Measurements from ENCODE around the gene NME9.

Gene NME9

GRCh38 chr3:138361561-138361971 is 31.9 kb upstream of the NME9 start:
- no peak for DNase-seq (ENCODE audit: low read depth)

DNA sequence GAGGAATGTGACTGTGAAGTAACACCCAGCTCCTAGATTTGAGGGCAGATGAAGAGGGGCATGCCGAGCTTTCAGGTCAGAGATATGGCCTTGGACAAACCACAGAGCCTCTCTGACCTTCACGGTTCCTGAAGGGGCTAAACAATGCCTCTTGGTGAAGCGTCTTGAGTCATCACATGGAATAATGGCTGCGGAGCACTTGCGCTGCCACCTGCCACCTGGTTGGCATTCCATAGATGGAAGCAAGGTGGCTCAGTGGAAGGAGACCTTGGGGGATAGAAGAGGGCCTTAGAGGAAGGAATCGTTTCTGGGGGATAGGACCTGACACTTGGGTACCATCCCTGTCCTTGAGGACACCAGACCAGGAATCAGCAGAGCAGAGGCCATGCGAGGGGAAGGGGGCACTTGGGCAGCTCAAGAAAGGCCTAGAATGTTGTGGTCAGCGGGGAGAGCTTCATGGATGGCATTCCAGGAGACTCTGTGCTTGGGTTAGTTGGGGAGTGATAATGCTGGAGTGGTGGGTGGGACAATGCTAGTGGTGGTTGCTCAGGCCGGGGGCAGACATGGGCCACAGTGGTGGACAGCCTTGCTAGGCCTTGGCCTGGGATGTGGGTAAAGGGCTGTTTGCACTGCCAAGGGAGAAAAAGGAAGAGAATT is 31.3 kb upstream of the NME9 start:
- no peak for DNase-seq (ENCODE audit: low read depth)

GRCh38 chr3:138359919-138360868 is 30.5 kb upstream of the NME9 start:
- DNase-seq (ENCODE audit: low read depth), result no peak

DNA sequence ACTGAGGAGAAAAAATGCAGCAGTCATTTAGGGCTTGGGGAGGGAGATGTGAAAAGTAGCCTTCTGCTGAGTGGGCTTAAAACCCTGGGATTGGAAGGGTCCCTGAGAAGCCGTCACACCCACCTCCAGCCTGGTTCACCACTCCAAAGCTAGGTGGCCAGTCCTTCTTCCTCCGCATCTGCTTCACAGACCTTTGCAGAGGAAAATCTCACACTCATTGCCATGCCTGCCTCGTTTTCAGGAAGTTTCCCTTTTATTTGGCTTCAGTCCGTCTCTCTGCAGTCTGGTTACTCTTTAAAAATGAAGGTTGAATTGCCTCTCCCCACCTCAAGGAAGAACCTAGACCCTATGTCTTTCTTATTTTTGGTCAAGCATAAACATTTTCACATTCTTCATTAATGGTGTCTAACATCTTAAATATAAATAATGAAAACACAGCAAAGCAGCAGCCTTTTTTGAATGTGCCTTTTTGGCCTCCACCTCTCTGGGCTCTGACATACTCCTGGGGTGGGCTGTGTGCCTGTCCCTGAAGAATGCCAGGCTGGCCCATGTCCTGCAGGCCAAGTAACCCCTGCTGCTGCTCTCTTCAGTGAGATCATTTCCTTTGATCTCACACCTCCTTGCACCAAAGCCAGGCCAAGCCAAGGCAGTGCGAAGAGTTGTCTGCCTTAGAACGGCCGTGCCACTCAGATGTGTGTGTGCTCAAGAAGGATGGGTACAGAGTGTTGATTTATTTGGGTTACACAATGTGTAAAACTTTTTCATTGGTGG is 29.7 kb upstream of the NME9 start:
- DNase-seq (ENCODE audit: low read depth), result no peak

GRCh38 chr3:138356730-138357405 is 27.2 kb upstream of the NME9 start:
- no peak for DNase-seq (ENCODE audit: low read depth)

- no peak for DNase-seq (ENCODE audit: low read depth)
Measured at GRCh38 chr3:138355071-138355470, 25.4 kb upstream of the NME9 start.

- DNase-seq (ENCODE audit: low read depth), result no peak
Measured at GRCh38 chr3:138354376-138354775, 24.7 kb upstream of the NME9 start.

DNA sequence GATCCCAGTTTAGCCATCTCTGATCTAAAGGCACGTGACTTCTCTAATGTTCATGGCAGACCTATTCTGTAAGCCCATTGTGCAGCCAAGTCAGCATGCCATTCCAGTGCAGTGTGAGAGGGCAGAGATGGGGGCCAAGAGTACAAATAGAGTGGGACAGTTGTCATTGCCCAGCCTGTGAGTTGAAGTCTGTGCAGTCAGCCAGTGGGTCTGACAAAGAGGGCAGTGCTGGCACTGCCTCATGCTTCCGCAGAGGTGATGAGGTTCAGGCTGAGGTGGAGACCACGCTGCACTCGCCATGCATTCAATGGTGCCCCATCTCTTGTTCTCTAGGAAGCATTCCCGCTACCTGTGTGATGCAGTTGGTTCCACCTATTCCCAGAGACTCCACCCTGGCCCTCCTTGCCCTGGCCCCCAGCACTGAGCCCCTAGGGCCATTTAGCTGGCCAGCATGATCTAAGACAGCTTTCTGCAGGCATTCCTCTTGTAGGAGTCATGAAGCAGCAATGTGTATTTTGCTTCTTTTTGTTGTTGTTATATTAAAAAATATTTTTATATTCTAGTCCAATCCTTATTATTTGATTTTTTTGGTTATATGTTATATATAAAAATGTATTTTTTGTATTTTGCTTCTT is 22.4 kb upstream of the NME9 start:
- no peak for DNase-seq (ENCODE audit: low read depth)

GRCh38 chr3:138351151-138351550 is 21.5 kb upstream of the NME9 start:
- DNase-seq (ENCODE audit: low read depth), result no peak

- DNase-seq (ENCODE audit: low read depth), result peak; percentile 58
Measured at GRCh38 chr3:138349926-138350665, 20.4 kb upstream of the NME9 start.

GRCh38 chr3:138348754-138349739 is 19.4 kb upstream of the NME9 start:
- no peak for DNase-seq (ENCODE audit: low read depth)

DNA sequence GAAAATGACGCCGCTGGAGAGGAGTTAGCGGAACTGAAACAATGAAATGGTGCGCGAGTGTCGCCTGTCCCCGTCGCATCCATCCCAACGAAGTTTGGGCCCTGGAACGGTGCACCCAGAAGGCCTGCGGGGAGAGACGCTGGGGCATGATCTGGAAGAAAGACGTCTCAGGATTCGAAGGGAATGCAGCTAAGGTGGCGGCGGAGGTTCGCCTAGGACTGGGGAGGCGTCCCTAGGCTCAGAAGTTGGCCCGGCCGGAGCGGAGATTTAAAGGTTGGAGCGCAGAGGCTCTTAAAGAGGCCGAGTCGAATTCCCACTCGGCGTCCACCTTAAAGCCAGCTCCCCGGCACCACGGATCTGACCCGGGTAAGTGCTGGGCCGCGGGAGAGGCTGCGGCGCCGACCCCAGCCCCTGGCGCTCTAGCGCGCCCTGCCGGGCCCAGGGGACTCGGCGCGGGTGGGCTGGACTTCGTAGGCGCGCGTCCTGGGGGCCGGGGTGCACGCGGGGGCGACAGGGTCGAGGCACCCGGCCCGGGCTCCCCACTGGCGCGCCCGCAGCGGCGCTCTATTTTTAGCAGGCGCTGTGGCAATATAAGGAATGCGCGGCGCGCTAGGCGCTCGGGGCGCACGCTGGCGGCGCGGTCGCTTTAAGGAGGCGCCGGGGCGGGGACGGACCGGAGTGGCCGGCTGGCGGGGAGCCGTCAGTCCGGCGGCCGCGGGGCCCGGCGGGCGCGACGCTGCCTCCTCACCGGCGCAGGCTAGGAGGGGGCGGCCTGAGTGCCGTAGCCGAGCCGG is 18.5 kb upstream of the NME9 start, which contains the start of gene MRAS:
MRAS (plus strand) TSS at position 620 of the 794 bp plus-strand sequence. CDS start 24,305 bp downstream, outside the sequence.
- DNase-seq (ENCODE audit: low read depth), result peak; percentile 80

DNA sequence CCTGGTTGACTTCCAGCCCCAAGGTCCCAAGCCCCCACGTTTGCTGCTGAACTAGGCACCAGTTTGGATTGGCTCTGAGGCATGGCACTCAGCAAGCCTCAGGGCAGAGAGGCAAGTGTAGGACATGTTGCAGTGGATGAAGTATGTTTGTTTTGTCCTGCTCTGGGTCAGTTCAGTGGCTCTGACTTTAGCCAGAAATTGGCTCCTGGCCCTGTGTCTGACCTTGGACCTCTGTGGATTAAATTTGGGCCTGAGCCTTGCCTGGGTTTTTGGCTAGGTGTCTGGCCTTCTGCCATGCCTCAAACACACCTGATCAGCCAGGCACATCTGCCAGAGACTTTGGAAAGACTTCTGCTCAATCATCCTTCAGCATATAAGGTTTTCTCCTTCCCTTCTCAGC is 15.1 kb upstream of the NME9 start:
- DNase-seq (ENCODE audit: low read depth), result no peak

GRCh38 chr3:138340511-138340910 is 10.9 kb upstream of the NME9 start:
- DNase-seq (ENCODE audit: low read depth), result no peak

- DNase-seq (ENCODE audit: low read depth), result no peak
Measured at GRCh38 chr3:138338811-138339210, 9.2 kb upstream of the NME9 start.

DNA sequence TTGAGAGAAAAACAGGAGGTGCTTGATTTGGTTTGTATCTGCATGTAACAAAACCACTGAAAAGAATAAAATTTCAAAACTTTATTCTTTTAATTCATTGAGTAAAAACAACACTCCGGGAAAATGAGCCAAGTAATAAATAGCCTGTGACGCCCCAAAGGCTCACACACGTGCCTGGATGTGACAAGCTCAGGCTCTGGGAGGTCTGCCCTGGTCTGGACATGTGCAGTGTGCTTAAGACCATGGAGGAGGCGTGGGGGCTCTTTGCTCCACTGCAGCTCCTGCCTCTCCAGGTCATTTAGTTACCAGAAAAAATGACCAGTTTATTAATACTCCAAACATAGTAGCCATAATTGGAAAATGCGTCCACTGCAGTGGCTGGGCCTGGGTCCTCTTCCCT is 8.6 kb upstream of the NME9 start:
- no peak for DNase-seq (ENCODE audit: low read depth)

DNA sequence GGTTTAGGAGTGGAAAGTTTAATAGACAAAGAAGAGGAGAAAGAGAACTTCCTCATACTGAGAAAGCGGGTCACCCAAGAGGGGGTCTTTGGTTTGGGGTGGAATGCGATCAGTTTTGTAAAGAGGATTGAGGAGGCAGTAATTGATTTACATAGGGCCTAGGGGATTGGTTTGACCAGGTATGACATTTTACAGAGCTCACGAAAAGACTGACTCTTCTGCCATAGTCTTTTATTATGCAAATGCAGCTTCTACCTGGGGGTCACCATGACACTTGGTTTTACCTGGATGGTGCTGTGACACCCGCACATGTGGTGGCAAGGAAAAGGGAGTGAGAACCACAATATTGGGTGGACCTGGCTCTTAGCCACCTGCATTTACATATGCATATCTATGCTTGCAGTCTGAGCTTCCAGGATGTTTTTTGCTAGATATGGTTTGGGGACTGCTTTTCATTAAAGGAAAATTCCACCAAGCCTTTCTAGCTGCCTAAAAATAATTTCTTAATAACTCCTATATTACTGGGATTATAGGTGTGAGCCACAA is 6.9 kb upstream of the NME9 start:
- no peak for DNase-seq (ENCODE audit: low read depth)

DNA sequence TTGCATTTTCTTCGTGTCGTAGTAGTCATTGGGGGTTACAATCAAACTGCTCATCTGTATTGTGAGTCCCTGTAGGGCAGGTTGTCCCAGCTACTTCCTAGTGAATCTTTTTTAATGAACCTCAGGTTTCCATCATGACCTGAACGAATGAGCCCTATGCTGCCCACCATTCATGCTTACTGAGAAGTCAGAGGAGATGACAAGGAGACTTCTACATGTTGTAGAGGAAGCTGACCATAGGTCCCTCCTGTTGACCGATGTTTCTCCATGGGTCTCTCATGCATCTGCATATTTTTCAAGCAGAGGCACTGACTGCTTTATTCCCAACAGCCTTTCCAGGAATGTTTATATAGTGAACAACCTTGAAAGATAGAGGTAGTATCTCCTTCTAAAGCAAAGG is 5.0 kb upstream of the NME9 start:
- DNase-seq (ENCODE audit: low read depth), result no peak

All from fibroblast of gingiva (primary cell).